BE2C (cell line): Measurements from ENCODE around the gene DNAJB12. TPM values are rescaled to one million over a fixed set of nuclear protein-coding genes. Genes with fewer than 3 reads are reported as not detected.
"Not testable (repeated sequence)": the region's sequence is repeated elsewhere in the genome, so short reads cannot be mapped to it uniquely, and the experiment has no call there.

Source experiments
- DNase-seq: peaks from one replicate; pipeline ENCODE4 v3.0.0-alpha.2; 2020
- H3K27me3 ChIP-seq: fragments of 250-450 bp; sonication (Bioruptor Pico); 2 replicates; pipeline ENCODE4 v1.5.1; 2020; ENCODE audit warnings: mild to moderate bottlenecking
- H3K36me3 ChIP-seq: fragments of 250-450 bp; sonication (Bioruptor Pico); 2 replicates; pipeline ENCODE4 v1.5.1; 2020; ENCODE audit warnings: mild to moderate bottlenecking
- H3K4me1 ChIP-seq: fragments of 250-450 bp; sonication (Bioruptor Pico); 2 replicates; pipeline ENCODE4 v1.5.1; 2020
- H3K4me3 ChIP-seq: 2 replicates; pipeline ENCODE4 v1.5.1; 2011; ENCODE audit warnings: low read depth, low read length
- H3K9me3 ChIP-seq: fragments of 250-450 bp; sonication (Bioruptor Pico); 2 replicates; pipeline ENCODE4 v1.5.1; 2020
- polyA plus RNA-seq: library from polyadenylated mRNA; unstranded; fragments of >200 nt; gene quantifications from one replicate; pipeline ENCODE4 v1.2.1, GENCODE V29; 2012; ENCODE audit warnings: low read depth, missing spikeins; ENCODE audit not compliant: insufficient read length, insufficient read depth
- TF ChIP-seq, protein P1 (sequence below): IDR thresholded peaks from 2 replicates; pipeline ENCODE4 v1.5.1; 2012; ENCODE audit warnings: mild to moderate bottlenecking, low read depth, low read length

Gene DNAJB12
- 42.2 TPM for polyA plus RNA-seq

DNA sequence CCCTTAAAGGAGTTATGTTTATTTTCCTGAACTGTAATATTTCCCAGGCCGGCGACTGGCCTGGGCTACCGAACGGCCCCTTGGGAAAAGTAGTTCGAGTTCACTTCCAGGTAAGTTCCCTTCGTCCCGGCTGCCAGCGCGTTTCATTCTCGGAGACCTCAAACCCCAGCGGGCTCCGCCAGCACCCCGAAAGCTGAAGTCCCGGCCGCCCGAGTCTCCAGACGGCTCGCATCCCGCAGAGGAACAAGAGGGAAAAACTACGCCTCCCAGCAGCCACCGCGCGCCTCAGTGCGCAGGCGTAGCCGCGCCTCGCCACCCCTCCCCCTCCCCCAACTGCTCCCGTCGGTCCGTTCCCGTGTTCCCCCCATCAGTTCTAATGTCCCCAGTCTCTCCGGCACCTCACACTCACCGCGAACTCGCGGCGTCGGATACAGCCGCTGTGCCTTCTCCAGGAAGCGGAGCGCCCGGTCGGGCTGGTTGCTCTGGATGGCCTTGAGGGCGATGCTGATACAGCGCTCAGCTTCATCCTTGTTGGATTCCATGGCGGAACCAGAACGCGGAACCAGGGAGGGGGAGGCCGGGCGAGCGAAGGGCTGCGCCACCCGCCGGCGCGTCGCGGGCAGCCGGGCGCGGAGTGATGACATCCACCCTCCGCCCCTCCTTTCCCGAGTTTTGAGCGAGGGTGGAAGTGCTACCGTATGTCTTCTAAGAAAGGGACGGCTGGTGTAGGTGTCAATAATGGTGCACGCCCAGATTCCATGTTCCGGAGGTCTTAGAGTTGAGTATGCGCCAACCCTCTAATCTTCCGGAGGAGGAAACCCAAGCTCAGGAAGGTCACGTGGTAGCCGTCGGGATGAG, at the start of gene DNAJB12:
Gene DNAJB12 (minus strand): TSS at position 564 of the 858 bp plus-strand sequence. CDS start 22 bp downstream, at position 542.
- peaks cover 3% of the 10 kb centered on the region; the same call in 1 of the 2 replicates for H3K36me3 ChIP-seq
- H3K4me3 ChIP-seq: peak within 1 kb of the TSS; percentile 91
- no peaks in the 10 kb centered on the region for H3K27me3 ChIP-seq
- DNase-seq: peak; percentile 89
- H3K4me1 ChIP-seq: no peaks in the 10 kb centered on the region
- no peaks in the 10 kb centered on the region for H3K9me3 ChIP-seq
- TF ChIP-seq, protein P1, sequence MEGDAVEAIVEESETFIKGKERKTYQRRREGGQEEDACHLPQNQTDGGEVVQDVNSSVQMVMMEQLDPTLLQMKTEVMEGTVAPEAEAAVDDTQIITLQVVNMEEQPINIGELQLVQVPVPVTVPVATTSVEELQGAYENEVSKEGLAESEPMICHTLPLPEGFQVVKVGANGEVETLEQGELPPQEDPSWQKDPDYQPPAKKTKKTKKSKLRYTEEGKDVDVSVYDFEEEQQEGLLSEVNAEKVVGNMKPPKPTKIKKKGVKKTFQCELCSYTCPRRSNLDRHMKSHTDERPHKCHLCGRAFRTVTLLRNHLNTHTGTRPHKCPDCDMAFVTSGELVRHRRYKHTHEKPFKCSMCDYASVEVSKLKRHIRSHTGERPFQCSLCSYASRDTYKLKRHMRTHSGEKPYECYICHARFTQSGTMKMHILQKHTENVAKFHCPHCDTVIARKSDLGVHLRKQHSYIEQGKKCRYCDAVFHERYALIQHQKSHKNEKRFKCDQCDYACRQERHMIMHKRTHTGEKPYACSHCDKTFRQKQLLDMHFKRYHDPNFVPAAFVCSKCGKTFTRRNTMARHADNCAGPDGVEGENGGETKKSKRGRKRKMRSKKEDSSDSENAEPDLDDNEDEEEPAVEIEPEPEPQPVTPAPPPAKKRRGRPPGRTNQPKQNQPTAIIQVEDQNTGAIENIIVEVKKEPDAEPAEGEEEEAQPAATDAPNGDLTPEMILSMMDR: no peak

DNA sequence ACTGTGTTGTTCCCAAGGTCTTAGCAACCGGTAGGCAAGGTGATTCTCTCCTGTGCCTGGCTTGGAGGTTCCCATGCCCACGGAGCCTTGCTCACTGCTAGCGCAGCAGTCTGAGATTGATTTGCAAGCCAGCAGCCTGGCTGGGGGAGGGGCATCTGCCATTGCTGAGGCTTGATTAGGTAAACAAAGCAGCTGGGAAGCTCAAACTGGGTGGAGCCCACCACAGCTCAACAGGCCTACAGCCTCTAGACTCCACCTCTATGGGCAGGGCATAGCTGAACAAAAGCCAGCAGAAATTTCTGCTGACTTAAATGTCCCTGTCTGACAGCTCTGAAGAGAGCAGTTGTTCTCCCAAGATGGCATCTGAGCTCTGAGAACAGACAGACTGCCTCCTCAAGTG, 40.9 kb upstream of the DNAJB12 start:
- not testable (repeated sequence) for H3K36me3 ChIP-seq, H3K4me3 ChIP-seq, H3K27me3 ChIP-seq, H3K9me3 ChIP-seq, H3K4me1 ChIP-seq
- peak; percentile 35 for DNase-seq

DNA sequence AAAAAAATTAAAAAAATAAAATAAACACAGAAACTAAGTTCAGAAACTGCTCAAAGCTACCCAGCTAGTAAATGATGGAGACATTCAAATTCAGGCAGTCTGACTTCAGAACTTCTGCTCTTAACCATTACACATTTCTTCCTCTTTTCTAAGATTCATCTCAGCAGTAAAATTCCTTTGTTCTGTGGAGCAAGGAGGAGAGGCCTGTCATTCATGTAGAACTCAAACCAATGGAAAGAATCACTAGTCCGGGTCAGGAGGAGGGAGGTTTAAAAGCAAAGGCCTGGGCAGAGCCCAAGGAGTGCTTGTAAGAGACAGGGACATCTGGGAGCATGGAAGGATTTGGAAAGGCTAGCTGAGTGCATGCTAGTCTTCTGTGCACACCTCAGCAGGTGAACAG, 37.9 kb upstream of the DNAJB12 start:
- Histone ChIP-seq H3K36me3 (no peaks in the 10 kb centered on the region), H3K27me3 (no peaks in the 10 kb centered on the region), H3K4me1 (no peaks in the 10 kb centered on the region; the same call in 1 of the 2 replicates), H3K4me3 (no peak overlapping the region), H3K9me3 (no peaks in the 10 kb centered on the region; the same call in 1 of the 2 replicates)
- no peak for DNase-seq
- TF ChIP-seq, protein P1: no peak

DNA sequence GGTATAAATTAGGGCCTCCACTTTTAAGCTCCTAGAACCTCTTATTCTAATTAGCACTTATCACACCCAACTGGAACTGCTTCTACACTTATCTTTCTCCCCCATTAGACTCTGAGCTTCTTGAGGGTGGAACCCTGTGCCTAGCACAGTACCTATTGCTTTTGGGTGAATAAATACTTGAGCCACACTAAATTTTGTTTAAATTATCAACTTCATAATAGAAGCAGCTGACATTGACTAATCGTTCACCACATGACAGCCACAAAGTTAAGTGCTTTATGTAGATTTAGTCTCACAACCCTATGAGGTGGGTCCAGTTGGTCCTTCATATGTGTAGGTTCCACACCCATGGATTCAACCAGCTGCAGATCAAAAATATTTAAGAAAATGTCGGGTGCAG, 36.0 kb upstream of the DNAJB12 start:
- DNase-seq: no peak
- TF ChIP-seq, protein P1: no peak

DNA sequence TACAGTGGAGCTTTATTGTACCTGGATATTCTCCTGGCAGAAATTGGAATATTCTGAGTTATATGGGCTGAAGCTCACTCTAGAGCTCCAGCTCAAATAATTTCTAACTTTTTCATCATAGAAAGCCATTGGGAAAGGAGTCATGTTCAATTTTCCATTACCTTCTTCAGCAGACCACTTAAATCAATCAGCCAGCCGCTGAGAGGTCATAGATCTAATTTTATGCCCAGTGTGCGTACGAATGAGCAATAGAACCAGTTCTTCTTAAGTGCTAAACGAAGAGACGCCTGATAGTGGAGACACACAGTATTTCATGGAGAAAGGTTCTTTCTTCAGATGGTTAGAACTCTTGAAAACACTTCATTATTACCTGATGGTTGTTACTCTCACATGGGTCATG, 35.0 kb upstream of the DNAJB12 start:
- Histone ChIP-seq H3K36me3 (no peaks in the 10 kb centered on the region), H3K4me1 (no peaks in the 10 kb centered on the region; the same call in 1 of the 2 replicates), H3K9me3 (no peaks in the 10 kb centered on the region), H3K27me3 (no peaks in the 10 kb centered on the region; the same call in 1 of the 2 replicates), H3K4me3 (no peak overlapping the region)
- TF ChIP-seq, protein P1: no peak
- no peak for DNase-seq

More for the DNA sequence above, 36.0 kb upstream of the DNAJB12 start:
- no peaks in the 10 kb centered on the region; the same call in 1 of the 2 replicates for H3K27me3 ChIP-seq
- H3K9me3 ChIP-seq: no peaks in the 10 kb centered on the region; the same call in 1 of the 2 replicates
- H3K4me3 ChIP-seq: no peak overlapping the region
- no peaks in the 10 kb centered on the region; the same call in 1 of the 2 replicates for H3K4me1 ChIP-seq
- no peaks in the 10 kb centered on the region for H3K36me3 ChIP-seq

DNA sequence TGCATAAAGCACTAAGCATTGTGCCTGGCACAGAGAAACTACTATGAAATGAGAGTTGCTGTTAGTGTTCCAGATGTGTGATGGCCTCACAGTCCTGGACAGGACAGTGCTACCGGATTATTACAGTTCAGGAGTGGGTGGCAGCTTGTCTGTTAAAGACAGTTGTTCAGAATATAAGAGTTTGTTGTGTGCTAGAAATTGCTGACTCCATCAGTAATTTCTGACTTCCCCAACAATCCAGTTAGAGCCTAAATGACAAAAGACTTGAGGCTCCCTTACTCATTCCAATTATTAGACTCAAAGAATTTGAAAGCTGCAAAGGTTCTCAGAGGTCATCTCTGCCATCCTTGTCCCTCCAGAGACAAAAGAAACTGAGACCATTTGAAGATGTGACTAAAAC, 34.3 kb upstream of the DNAJB12 start:
- Histone ChIP-seq H3K4me1 (no peaks in the 10 kb centered on the region; the same call in 1 of the 2 replicates), H3K9me3 (no peaks in the 10 kb centered on the region), H3K36me3 (no peaks in the 10 kb centered on the region), H3K4me3 (no peak overlapping the region), H3K27me3 (no peaks in the 10 kb centered on the region; the same call in 1 of the 2 replicates)
- TF ChIP-seq, protein P1: no peak
- no peak for DNase-seq
